GOT3 (cell line): ENCODE measurements around the gene LRBA.

Source experiments
- DNase-seq: peaks from one replicate; lab custom pipeline; 2025; ENCODE audit warnings: mixed read lengths; lab: John Stamatoyannopoulos, UW

Gene LRBA

DNA sequence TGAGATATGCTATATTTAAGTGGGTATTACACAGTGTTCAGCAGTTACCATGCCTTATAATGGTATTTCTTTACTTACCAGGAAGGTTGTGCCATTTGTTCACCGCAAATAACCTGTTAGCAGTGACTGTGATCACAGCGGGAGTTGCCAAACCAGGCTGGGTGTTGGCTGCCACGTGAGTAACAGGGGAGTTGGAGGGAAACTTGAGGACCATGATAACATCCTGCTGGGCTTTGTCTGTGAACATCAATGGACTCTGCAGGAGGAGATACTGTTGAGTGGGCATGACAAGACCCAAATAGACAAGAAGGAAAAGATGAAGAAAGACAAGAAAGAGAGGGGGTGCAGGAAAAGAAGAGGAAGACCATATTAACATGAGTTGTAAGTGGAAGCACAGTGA lies 694.0 kb downstream of the LRBA start:
- DNase-seq: no peak

GRCh38 chr4:150318971-150319370 lies 696.1 kb downstream of the LRBA start:
- no peak for DNase-seq

DNA sequence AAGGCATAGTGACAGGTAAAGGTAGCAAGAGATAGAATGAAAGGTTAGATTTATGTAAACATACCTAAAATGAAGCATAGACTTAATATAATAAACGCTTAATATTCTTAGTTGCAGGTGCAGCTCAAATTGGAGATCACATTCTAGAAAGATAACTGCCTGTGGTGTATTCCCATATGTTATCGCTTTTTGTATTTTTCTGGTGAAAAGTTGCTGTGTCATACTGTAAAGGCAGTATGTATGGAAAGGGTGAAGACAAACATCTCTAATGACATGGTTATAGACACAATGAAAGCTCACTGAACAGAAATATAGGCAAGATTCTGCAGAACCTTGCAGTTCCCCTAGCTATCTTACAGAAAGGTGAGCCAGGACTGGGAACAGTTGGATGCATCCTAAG lies 696.6 kb downstream of the LRBA start:
- no peak for DNase-seq

GRCh38 chr4:150316332-150317205 lies 698.5 kb downstream of the LRBA start:
- no peak for DNase-seq

- DNase-seq: no peak
Observed at GRCh38 chr4:150315691-150316090, 699.4 kb downstream of the LRBA start.

GRCh38 chr4:150315175-150315574 lies 699.9 kb downstream of the LRBA start:
- DNase-seq: no peak

DNA sequence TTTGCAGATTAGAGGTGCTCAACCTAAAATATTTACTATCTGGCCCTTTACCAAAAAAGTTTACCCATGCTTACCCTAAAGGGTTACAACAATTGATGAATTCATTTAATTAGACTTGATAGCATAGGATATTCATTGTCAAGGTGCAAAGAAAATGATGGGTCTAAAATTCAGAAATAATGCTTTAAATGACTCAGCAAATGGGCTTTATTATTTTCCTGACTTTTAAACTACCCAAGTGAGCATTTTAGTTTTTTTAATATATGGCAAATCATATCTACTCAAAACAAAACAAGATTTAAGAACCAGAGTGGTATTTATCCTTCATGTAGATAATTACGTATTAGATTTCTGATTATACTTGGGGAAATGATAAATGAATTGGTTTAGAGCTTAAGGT lies 701.1 kb downstream of the LRBA start:
- DNase-seq: no peak

- DNase-seq: no peak
Observed at GRCh38 chr4:150310159-150310895, 704.8 kb downstream of the LRBA start.

GRCh38 chr4:150308824-150309472 lies 706.1 kb downstream of the LRBA start:
- DNase-seq: no peak

- no peak for DNase-seq
Observed at GRCh38 chr4:150306719-150307118, 708.4 kb downstream of the LRBA start.

DNA sequence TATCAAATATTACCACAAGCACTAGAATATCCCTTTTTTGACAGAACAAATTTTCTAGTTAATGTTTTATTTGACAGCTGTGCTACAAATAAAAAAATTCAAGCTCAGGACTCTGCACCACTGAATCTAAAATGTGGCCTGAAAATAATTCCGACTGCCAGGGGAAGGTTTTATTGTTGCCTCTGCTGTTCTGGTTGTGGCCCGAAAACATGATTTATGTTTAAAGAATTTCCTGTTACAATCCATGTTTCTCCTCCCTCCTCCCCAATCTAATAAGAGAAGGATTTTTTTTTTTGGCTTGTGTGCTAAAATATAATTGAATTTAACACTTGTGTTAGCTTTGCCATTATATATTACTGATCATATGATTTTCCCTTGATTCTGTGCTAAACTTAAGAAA lies 709.1 kb downstream of the LRBA start:
- no peak for DNase-seq

DNA sequence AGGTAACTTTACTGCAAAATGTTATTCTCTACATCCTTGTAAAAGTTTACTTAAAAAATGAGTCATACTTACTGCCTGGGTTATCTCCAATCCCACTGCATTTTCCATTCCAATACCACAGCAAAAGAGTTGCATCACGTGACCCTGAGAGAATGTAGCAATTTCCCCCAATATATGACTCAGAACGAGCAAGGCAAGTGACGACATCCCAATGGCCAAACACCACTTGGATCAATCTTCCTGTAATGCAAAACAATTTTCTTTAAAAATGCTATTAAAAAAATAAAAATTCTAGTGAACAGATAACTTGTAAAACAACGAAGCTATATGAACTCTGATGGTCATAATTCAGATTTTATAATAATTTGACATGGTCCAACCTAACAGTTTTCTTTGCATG lies 712.5 kb downstream of the LRBA start:
- no peak for DNase-seq

DNA sequence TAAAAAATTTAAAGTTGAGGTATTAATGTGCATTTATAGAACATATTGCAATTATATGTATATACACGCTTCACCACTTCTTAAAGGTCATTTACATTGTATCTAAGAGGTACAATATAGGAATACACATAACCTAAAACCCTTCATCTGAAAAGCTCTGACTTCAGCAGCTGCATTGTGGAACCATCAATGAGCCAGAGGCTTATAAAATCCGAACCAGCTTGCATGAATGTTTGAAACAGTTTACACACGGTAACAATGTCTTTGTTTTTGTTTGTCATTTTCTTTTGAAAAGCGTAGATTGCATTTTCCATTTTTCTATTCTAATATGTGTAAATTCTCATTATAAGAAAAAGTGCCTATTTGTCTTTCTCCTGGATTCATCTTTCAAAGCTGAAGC lies 715.3 kb downstream of the LRBA start:
- DNase-seq: no peak

- no peak for DNase-seq
Observed at GRCh38 chr4:150297861-150298474, 717.1 kb downstream of the LRBA start.

DNA sequence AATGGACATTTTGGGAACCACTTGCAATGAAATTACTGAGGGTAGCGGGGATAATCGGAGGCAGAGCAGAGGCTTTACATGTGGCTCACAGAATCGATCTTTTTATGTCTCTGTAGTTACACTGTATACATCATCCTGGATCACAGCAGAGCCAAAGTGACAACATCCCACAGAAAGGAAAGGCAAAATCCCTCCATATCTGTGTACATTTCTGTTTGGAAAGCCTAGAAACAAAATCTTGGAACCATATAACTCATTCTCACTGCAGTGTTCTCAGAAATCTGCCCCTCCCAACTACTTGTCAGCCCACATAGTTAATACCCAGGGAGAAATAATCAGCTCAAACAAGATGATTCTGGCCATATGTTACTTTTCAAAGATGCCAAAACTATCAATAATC lies 725.2 kb downstream of the LRBA start:
- no peak for DNase-seq

DNA sequence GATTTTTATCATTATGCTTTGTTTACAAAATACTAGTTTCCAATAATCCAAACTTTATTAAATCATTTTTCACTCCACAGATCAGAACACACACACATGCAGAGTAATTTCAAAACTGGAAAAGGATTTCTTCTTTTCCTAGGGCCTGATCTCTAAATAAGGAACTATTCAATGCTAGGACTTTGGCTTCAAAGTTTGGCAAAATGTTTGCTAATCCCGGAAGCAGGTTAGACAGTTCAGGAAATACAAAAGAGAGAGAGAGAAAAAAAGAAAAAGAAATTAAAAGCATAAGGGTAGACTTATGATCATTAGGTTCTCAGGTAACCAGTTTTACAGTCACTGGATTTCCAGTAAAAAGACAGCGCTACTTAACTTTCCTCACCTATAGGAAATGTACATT lies 725.9 kb downstream of the LRBA start:
- DNase-seq: no peak

GRCh38 chr4:150286656-150287055 lies 728.4 kb downstream of the LRBA start:
- no peak for DNase-seq

GRCh38 chr4:150283689-150284088 lies 731.4 kb downstream of the LRBA start:
- DNase-seq: no peak

DNA sequence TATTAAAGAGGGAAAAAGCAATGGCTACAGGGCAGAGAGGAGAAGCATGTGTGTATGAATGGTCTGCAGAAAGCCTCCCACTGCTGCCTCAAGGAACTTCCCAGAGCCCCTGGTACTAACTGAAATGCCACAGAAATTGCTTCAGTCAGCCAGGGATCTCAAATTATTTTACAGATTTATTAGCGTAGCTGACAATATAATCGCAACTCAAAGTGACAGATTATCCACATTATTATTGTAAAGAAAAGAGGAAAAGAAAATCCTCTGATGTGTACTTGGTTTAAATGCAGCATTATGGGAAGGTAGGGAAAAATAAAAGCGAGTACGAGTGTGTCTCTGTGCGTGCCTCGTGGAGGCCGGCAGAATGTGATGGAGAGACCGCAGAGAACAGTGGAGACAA lies 734.1 kb downstream of the LRBA start:
- no peak for DNase-seq

GRCh38 chr4:150280081-150280895 lies 734.8 kb downstream of the LRBA start:
- DNase-seq: no peak

- no peak for DNase-seq
Observed at GRCh38 chr4:150278206-150278605, 736.9 kb downstream of the LRBA start.

DNA sequence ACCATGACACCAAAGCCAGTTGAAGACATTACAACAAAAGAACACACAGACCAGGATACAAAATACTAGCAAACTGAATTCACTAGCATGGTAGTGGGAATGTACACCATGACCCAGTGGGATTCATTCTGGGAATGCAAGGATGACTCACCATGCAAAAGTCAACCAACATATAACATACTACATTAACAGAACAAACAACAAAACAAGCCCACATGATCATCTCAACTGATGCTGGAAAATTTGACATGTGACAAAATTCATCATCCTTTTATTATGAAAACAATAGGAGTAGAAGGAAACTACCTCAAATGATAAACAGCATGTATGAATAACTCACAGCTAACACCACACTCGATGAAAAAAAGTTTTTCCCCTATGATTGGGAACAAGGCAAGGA lies 746.6 kb downstream of the LRBA start:
- no peak for DNase-seq
